ENCODE measurements around the gene FSTL5.

Gene FSTL5

DNA sequence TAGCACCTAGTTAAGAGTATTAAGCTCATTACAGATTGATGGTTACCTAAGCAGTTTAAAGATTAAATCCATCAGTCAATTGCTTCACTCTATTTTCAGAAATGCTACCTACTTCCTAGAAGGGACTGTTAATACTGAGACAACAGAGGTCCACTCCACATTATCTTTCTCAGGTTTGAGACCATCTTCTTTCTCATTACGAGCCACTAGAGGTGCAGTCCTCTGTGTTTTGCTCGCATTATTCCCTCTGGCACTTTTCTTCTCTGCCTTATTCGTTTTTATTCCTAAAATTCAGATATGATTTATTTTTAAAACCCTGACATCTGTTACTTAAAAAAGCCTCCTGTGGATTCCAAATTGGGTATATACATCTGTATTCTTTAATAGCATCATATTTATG, 459.1 kb downstream of the FSTL5 start:
- no peak for DNase-seq

DNA sequence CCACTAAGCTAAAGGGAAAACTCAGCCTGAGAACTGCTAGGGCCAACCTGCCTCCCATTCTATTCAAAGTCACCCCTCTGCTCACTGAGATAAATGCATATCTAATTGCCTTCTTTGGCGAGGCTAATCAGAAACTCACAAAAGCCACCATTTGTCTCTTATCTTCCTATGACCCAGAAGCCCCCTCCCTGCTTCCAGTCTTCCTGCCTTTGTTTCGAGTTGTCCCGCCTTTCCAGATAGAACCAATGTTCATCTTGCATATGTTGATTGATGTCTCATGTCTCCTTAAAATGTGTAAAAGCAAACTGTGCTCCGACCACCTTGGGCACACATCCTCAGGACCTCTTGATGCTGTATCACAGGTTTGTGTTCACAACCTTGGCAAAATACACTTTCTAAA, 459.8 kb downstream of the FSTL5 start:
- no peak for DNase-seq

DNA sequence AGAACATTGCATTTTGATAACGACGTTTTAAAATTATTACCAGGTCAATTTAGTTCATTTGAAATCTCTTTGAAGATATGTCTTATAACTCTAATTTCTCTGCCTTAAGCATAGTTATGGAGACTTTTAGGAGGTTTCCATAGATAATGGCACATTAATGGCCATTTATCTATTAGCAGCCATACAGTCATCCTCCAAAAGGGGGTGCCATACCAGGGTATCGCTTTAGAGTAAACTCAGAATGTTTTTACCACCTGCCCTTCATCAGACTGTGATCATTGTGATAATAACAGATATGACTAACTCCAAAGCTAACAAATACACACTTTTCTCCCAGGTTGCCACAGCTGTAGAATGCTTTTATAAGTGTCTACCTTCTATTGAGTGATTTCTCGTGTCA, 461.5 kb downstream of the FSTL5 start:
- no peak for DNase-seq

DNA sequence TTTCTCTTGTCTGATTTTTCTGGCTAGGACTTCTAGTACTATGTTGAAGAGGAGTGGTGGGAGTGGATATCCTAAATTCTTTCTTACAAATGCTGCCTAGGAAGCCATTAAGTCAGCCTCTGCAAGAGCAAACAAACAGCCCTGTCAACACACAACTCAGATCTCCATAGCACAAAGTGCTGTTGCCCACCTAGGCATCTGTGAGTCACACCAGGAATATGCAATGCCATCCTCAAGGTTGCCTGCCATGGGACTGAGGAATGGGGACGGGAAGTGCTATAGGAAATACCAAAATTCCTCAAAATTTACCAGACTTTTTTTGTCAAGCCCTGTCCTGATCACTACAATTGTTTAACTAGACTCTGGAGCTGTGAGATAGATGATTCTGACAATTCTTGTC, 466.9 kb downstream of the FSTL5 start:
- DNase-seq = no peak

DNA sequence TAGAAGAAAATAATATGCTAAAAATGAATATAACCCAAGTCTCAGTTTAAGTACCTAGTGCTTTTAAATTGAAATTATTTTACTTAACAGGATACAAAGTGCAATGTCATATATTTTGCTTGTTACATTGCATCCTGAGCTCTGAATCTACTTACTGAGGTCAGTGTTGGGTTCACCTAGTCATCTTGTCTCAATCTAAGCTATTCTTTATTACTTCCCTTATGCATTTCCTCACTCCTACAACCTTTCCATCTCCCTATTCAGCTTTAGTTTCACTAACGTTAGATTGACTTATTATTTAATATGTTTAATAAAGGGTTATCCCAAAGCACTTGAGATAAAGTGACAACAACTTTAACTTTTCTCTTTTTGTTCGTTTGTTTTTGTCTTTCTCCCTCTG, 483.7 kb downstream of the FSTL5 start:
- no peak for DNase-seq

DNA sequence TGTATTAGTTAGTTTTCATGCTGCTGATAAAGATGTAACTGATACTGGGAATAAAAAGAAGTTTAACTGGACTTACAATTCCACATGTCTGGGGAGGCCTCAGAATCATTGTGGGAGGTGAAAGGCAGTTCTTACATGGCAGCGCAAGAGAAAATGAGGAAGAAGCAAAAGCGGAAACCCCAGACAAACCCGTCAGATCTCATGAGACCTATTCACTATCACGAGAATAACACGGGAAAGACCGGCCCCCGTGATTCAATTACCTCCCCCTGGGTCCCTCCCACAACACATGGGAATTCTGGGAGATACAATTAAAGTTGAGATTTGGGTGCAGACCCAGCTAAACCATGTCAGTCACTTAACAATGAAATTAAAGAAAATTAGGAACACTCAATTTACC, 499.1 kb downstream of the FSTL5 start:
- no peak for DNase-seq

DNA sequence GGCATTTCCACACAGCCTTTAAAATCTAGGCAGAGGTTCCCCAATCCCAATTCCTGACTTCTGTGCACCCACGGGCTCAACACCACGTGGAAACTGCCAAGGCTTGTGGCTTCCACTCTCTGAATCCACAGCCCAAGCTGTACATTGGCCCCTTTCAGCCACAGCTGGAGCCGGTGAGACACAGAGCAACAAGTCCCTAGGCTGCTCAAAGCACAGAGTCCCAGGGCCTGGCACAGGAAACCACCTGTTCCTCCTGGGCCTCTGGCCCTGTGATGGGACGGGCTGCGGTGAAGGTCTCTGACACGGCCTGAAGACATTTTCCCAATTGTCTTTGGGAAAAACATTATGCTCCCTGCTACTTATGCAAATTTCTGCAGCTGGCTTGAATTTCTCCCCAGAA, 500.0 kb downstream of the FSTL5 start:
- DNase-seq = no peak

DNA sequence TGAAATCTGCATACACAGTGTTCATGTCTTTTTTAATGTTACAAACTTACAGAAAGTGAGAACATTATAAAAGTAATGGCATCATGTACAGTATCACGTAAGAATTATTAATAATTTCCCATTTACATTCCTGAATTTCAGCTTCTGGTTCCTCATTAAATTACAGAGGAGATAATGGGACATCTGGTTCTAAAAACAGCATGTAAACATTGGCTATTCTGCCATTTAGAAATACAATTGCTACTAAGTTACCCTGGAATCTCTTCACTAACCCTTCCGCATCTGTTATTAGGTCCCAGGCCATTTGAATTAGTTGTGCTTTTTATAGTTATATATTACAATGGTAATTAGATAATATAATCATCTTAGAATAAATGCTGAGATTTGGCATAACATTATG, 505.1 kb downstream of the FSTL5 start:
- no peak for DNase-seq

DNA sequence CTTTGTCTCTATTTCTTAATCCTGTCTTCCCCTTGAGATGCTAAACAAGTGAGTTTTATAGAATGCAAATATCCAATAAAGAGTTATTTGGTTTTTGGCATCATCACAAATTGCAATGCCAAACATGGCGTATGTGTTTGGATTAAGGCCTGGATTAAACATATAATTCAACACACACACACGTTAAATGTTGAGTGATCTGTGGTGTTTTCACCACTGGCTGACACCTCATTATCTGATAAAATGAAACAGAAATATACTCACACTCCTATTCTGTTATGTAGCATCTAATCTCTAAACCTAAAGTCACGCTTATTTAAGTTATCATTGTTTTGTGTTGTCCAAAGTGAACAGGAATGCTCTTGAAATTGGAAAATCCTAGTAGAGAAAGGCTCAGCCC, 506.2 kb downstream of the FSTL5 start:
- DNase-seq = no peak

DNA sequence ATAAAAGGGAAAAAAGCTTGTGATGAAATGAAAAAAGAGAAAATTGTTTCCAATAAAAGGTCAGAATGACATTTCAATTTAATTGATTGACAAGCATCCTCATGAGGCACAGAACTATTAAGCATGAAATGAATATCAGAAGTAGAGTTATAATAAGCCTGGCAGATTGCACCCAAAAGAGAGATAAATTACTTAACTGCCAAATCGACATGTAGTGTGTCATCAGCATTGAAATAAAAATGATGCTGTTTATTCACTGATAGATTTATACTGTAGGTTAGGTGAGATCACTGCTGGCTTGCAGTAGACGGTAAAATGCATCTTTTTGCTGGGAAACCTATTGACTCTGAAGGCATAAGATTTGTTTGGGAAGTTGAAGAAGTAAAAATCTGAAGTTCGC, 507.2 kb downstream of the FSTL5 start:
- no peak for DNase-seq

DNA sequence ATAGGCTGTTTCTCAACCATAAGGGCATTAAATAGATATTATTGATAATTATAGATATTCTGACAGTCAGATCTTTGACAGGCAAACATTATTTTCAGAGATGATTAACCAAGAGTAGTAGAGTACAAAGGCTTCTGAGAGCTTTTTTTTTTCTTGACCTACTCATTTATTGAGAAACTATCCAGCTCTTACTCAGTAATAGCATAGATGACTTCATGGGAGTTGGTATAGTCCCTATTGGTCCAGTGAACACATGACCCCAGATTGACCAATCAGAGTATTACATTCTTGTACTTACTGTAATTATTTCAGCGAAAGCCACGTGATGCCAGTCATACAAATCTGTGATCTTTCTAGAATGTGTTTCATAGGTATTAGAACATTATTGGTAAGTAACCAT, 508.7 kb downstream of the FSTL5 start:
- DNase-seq = no peak

DNA sequence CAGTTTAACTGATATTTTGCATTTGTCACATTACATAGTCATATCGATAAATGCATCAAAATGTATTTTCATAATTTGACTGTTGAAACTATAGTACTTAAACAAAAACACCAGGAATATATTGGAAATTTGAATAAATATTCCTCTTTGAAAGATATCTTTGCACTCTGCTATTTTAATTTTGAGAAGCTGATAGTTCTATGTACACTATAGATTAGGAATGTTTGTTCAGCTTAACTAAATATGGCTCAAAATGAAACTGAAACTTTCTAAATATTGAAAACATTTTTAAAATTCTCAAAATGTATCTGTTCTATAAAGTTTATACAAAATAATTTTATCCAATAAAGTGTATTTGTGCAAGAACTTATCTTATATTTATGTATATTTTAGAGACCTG, 510.1 kb downstream of the FSTL5 start:
- no peak for DNase-seq

DNA sequence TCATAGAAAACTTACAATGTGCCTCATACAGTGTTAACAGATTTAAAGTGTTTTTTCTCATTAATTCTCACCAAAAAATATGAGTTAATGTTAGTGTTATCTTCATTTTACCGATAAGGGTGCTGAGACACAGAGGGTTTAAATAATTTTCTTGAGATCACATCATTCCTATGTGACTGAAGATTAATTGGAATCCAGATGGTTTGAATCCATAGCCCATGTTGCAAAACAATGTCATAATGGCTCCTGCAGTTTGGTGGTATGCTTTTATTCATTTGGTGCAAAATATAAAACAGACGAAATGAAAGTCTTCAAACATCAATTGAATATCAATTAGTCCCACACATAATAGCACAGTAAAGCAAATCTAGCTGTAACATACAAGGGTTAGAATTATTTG, 512.2 kb downstream of the FSTL5 start:
- no peak for DNase-seq

DNA sequence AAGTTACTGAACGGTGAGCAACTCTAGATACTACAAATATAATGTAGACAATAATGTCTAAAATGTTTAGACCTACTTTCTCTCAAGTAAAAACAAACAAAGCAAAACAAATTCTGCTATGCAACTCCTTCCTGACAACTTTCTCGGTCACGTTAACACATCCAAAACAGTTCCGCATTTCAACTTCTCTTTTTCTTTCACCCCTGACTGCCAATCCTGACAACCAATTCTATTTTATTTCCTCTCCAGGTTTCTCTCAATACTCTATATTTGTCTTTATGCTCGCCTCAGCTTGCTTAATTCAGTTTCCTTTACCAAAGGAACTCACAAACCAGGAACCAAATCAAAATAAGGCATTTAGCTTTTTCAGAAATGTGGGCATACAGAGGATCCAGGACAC, 513.0 kb downstream of the FSTL5 start:
- no peak for DNase-seq

DNA sequence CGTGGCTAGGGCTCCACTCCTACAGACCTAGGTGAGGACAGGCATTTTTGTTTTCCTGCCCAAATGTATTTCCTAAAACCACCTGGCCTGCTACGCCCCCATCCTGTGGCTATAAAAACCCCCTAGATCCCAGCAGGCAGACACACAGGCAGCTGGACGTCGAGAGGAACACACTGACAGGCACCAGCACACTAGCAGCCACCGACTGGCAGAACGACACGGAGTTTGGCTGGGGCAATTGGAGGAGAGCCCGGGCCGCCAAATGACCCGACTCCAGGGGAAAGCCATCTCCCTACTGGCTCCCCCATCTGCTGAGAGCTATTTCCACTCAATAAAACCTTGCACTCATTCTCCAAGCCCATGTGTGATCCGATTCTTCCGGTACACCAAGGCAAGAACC, 516.0 kb downstream of the FSTL5 start:
- DNase-seq = no peak

DNA sequence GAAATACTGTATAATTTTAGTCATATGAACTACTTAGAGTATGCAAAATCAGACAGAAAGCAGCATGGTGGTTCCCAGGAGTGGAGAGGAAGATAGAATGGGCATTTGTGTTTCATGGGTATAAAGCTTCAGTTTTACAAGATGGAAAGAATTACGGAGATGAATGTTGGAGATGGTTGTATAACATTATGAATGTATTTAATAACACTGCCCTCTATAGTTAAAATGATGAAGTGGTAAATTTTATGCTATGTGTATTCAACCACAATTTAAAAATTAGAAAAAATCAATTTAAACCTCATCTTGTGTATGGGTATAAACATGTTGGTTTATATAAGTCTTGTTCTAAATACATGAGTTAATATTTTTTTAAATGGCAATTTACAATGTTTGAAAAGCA, 521.1 kb downstream of the FSTL5 start:
- DNase-seq = no peak

DNA sequence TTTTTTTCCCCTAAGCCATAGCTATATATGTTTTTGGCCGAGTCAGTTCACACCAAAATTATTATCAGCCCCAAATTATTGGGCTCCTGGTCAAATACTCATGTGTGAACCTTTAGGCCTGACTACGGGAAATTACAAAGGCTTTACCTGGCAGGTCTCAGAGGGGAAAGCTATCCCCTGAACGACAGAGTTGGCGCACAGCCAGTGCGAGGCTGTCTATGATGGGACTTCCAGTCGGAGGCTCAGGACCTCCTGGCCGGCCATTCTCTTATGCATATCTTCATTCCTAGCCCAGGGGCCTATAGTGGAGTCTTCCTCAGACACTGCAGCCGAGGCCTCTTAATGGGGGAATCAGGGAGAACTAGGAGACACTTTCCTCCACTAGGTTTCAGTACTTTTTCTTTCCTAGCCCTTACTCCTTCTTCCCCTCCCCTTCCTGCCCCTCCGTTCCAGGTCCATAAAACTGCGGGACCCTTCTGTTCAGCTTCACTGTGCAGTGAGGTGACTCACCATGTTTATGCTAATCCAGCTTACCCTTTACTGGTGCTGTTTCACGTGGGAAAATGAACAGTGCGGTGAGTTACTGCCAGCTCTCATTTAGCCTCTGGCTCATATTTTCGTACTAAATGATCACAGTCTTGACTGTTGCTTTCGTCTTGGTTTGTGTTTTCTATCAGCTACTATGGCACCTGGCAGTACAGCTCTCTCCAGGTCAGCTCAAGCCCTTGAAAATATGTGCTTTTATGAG, 533.9 kb downstream of the FSTL5 start:
- peak in 1 of 51 donors; percentile 0 for DNase-seq

DNA sequence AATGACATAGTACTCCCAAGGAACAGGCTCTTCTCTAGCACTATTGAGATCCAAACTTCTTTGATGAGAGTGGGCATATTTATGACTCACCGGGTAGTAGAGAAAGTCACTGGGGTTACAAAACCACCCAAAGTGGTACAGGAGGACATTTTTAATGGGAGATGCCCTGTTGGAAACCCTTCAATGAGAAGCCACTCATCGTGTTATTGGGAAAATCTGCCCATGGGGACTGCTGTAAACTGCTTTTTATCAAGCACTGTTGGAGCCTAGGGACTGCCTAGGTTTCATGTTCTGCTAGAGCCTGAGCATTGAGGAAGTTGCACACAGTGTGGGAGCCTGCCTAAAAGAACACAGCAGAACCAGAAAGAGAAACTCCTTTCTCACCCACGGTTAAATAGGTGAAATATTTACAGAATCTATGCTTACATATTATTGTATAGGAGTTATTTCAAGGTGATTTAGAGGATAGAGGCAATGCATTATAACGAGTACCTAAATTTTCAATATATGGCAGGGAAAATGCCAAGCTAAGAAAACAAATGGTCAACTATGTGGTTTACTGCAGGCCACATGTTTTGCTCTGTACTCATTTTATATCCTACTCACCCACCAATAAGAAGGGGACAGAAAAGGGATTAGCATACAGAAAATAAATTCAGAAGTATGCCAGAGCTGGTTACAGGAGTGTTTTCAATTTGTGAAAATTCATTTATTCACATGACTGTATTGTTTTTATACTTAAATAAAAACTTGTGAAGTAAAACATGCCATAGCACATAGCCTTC, 559.1 kb downstream of the FSTL5 start:
- DNase-seq = no peak

DNA sequence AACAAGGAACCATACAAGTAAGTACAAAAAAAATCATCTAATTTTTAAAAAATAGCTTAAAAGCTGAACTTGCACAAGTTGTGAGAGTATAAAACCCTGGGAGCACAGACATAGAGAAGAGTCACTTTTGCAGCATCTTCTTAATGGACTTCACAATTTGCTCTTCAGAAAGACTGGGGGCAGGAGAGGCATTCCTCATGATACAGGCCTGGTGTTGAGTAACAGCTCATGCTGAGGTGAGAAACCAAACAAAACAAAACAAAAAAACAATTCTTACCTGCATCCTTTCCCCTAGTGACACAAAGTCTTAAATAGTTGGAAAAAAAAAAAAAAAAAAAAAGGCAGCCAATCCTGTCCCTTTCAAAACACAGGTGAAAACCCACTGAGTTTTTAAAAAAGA, 562.8 kb downstream of the FSTL5 start:
- DNase-seq = no peak

DNA sequence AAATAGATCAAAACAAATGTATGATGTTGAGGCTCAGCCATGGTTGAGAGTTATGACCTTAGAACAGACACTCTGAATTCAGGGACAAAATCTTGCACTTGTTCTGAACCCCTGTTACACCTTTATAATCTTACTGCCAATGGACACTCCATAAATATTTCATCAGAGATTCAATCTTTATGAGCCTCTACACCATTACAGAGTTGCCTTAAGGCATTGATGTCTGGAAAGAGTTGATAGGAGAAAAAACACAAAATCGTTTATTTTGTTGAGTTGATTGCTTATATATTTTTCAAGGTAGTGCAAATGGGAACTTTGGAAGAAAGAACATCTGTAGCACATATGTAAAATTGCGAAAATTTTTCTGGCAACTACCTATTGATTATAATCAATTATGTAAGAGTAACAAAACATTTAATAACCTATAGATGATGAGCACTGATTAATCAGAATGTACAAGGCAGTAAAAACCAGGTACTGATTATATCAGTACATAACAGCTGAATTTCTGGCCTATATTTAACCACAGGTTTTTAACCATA, 568.5 kb downstream of the FSTL5 start:
- DNase-seq = no peak

DNA sequence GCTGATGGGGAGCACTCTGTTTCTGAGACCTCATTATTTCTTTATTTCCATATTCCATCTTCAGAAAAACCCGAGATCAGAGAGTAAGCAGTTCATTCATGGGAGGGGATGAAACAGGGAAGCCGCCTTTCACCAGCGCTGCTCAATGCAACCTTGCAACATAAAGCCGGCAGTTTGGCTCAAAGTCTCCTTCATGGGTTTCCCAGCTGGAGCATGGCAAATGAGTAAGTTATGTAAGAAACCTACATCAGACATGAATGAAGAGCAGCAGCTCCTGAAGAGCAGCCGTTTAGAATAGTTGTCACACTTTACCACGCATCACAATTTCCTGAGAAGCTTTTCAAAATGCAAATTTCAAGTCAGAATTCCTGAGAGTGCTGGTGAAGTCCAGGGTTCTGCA, 578.8 kb downstream of the FSTL5 start:
- DNase-seq = no peak

DNA sequence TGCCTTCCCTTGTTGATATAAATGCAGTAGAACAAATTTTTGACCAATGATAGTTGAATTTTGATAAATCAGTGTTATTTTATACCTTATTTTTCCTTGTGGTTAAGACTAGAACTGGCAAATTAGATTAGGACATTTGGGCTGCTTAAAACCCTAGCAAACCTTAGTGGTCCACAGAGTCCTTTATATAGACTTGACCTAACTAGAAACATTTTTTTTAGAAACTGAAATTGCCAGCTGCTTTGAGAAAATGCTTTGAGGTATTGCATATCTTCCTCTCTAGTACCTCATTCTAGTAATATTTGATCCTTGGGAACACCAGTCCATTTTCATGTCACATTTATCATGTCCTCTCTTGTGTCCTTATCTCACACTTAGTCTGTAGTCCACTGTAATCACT, 580.3 kb downstream of the FSTL5 start:
- DNase-seq = no peak

All from hypothalamus (tissue), 51 donors.